DMS 273 (cell line): ENCODE measurements around the gene ANKS3.
A peak's percentile ranks its signal among the peaks of the same experiment; 100 is the strongest.
"Not testable (repeated sequence)": the region's sequence is repeated elsewhere in the genome, so short reads cannot be mapped to it uniquely, and the experiment has no call there.

Experiments used
- DNase-seq: peaks from one replicate; lab custom pipeline; 2025; ENCODE audit not compliant: unreplicated experiment; lab: John Stamatoyannopoulos, UW

The ANKS3 gene

DNA sequence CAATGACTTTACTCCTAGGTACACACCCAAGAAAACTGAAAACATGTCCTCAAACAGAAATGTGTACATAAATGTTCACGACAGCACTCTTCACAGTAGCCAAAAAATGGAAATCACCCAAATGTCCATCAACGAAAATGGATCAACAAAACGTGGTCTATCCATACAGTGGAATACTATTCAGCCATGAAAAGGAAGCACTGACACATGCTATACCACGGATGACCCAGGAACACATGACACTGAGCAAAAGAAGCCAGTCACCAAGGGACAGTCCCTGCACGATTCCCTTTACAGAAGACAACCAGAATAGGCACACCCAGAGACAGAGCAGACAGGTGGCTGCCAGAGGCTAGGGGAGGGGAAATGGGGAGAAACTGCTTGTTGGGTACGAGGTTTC is 21.6 kb upstream of the ANKS3 start:
- no peak for DNase-seq

DNA sequence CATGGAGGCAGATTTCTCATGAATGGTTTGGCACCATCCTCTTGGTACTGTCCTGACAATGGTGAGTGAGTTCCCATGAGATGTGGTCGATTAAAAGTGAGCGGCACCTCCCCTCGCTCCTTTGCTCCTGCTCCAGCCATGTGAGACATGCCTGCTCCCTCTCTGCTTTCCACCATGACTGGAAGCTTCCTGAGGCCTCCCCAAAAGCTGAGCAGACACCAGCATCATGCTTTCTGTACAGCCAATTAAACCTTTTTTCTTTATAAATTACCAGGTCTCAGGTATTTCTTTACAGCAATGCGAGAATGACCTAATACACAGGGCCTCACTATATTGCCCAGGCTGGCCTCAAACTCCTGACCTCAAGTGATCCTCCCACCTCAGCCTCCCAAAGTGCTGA is 20.8 kb upstream of the ANKS3 start:
- DNase-seq: no peak

DNA sequence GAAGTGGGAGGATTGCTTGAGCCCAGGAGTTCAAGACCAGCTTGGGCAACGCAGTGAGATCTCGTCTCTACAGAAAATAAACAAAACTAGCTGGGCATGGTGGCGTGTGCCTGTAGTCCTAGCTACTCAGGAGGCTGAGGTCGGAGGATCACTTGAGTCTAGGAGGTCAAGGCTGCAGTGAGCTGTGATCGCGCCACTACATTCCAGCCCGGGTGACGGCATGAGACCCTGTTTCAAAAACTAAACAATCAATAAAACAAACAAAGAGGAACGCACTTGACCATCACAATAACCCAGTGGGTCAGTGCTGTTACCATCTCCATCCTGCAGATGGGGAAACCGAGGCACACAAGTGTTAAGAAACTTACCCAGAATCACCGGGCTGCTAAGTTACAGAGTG is 19.2 kb upstream of the ANKS3 start:
- no peak for DNase-seq

DNA sequence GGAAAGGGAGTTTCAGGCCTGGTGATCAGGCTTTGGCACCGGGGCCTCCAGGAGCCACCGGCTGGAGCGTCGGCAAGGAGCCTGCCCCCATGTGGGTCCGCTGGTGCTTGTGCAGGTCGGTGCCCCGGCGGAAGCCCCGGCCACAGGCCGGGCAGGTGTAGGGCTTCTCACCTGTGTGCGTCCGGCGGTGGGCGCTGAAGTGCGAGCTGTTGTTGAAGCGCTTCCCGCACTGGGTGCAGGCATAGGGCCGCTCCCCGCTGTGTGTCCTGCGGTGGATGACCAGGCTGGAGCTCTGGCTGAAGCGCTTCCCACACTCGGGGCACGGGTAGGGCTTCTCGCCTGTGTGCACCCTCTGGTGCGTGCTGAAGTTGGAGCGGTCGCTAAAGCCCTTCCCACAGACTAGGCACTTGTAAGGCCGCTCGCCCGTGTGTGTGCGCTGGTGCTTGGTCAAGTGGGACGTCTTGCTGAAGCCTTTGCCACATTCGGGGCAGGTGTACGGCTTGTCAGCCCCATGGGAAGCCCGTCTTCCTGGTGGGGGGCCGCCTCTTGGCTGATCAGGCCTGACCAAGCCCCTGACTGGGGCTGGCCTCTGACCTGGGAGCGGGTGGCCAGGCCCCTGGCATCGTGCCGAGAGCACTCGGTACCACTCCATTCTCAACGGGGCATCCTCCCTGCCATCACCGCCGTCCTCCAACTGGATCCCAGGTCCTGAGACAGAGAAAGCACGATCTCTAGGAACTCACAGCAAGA is 18.5 kb upstream of the ANKS3 start:
- DNase-seq: no peak

DNA sequence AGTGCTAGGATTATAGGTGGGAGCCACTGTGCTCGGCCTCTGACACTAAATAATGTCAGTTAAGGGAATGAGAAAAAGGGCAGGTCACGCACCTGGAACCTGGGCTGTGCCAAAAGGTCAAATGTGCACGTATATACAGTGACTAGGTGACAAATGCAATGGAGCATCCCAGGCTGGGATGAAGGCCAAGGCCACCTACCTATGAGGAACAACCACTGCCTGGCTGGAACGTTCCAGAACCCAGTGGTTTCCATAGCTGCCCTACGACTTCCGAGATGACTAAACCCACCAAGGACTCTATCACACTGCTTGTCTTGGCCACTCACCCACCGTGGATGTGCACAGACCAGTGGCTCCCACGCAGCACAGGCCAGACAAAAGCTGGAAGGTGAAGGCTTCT is 16.8 kb upstream of the ANKS3 start:
- DNase-seq: no peak

DNA sequence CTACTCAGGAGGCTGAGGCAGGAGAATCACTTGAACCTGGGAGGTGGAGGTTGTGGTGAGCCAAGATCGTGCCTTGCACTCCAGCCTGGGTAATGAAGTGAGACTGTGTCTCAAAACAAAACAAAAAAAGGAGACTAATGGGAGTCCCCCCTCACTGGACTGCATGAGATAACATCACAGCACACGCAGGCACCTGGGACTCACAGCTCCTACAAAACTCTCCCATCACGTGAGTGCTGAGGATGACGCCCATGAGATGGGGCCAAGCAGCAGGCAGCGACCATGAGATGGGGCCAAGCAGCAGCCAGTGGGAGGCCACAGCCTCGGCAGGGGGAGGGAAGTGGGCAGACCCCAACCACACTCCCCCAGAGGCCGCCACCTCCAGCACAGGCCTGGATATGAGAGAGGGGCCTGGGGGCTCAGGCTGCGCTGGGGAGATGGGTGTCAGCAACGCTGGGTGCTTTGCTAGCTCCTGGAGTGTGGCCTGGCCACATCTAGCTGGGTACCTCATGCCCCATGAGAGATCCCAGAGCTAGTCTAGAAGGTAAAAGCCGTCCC is 15.7 kb upstream of the ANKS3 start:
- DNase-seq: no peak

DNA sequence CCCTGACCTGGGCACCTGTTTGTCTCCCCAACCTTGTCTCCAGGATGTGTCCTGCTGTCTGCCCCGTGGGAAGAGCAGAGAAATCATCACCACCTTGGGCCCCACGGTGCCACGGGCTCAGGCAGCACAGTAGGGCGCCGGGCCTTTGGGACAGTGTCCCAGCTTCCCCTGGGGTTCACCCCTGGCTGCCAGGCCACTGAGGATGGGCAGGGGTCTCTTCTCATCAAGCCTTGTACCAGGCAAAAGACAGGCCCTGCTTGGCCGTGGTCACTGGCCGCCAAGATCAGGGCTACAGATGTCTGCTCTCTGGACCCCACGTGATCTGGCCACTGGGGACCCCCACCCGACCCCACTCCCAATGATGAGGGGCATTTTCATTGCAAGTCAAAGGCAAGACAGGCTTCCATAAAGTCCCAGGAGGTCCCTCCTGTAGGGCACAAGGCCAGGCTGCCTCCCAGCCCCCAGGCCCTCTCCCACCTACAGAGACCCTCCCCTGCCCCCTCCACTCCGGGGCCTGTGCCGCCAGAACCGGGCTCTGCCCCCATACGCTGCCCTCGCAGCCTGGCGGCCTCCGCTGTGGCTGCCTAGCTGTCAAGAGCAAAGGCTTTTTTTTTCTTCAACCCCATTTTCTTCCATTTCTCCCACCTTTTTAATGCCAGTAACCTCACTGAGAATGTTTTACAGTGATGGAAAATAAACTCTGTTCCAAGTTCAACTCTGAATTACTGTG is 14.8 kb upstream of the ANKS3 start:
- no peak for DNase-seq

DNA sequence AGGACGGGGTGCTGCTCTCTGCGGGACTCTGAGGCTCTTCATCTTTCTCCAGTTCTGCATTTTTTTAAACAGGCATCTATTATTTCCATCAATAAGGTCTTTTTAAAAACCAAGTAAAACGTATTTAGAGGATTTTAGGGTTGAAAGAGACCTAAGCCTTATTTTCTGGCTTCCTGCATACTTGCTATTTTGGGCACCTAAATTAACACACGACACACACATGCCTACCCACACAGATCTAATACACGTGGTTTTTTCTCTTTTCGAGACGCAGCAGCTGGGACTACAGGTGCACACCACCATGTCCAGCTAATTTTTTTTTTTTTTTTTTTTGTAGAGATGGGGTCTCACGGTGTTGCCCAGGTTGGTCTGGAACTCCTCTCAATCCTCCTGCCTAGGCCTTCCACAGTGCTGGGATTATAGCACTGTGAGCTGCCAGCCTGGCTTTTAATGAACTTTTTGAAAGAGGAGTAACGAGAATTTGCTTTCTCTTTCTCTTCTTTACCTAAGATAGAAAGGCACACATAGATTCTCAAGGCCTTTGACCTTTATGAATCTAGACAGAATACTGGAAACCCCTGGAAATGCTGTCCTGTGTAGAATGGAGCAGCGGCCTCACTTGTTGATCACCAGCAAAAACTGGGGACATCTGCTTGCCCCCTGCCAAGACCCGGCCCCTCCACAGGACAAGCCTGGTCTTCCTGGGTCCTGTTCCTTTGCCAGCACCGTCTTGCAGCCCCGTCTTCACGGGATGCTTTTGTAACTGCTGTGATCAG is 14.0 kb upstream of the ANKS3 start:
- no peak for DNase-seq

DNA sequence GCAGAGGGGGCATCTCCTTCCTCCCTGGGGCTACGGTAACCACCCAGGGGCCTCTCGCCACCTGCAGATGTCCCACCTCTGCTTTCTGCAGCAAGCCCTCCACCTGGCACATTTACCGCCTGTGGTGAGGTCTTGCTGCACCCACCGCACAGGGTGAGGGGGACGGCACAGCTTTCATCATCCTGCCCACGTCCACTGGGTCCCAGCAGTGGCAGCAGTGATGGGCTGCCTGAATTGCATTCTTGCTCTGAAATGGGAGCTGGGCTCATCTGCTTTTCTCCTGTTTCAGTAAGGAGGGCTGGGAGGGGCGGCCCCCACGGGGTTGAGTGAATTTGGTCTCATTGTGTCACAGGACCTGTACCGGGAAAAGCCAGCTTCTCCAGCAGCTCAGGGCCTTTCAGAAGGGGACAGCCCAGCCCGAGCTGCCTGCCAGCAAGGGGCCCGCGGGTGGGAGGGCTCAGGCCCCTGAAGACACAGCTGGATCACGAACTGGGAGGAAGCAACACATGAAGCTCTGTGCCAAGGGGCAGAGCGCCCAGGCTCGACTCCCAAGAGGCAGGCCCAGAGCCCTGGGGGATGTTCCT is 13.0 kb upstream of the ANKS3 start:
- peak; percentile 40 for DNase-seq

DNA sequence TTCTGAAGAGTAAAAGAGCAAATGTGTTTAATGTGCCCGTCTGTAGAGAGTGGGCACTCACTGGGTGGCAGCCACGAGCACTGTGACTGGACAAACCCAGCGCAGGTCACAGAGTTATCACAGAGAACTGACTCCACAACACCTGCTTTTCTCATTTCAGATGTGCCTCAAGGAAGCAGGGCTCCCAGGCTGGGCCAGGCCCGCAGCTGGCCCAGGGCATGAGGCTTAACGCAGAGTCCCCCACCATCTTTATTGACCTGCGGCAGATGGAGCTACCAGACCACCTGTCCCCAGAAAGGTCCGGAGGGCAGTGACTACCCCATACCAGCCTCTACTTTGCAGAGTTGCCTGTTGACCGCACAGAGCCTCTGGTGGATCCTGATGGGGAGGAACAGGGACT is 12.1 kb upstream of the ANKS3 start:
- DNase-seq: no peak

DNA sequence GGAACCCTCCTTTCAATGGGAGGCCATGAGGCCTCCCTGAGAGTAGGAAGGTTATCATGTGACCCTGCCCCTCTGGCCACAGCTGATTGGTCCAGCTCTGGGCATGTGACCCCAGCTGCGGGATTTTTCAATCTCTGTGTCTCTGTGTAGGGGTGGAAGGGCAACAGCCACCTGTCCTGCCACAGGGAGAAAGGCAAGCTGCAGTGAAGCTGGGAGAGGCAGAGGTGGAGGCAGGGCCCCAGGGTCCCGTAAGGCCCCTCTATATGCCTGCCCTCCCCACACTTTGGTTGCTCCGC is 11.2 kb upstream of the ANKS3 start:
- DNase-seq: peak; percentile 28

DNA sequence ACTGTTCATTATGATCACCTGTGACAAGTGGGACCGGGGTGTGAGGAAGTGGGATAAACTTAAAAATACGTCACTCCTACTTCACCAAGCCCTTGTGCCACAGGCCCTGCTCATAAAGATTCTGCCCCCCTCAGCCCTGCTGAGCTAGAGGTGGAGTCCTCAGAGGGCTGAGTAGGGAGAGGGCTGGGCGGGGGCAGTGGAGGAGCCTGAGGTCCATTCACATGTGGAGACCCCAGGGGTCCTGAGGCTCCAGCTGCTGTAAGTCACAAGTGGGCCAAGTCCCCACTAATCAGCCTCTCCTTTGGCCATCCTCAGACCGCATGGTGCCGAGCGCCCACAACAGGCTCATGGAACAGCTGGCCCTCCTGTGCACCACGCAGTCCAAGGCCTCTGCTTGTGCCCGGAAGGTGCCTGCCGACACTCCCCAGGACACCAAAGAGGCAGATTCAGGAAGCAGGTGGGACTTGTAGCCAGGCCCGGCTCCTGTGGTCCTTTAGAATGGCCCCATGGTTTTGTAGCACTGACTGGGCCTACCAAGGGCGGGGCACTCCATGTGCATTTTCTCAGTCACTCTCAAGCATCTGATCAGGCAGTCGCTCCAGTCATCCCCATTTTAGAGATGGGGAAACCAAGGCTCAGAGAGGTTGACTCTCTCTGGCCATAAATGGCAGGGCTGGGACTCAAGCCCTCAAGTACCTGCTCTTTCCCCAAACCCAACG is 10.6 kb upstream of the ANKS3 start:
- DNase-seq: peak; percentile 48

DNA sequence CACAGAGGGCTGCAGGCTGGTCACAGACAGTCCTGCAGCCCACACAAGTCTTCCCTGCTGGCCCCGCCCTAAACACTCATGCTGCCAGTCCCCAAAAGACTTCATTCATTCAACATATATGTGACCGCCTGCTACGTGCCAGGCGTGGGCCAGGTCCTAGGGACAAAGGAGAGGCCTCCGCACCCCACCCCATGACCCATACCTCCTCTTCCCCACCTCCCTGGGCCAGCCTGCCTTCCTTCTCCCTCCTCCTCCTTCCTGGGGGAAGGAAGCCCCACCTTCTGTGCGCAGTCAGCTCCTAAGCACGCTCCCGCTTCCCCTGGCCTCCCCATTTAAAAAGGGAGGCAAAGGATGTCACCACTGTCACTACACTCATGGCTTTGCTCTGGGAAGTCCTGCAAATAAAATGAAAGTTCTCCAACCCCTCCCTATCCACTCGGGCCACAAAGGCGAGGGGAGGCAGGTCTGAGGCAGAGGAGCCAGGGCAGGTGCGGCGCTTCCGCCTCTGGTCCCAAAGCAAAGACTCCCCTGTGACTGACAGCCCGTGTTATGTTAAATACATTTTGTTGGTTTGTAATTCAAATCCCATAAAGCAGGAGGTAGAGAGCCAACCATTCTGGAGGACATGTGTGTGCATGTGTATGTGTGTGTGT is 9.3 kb upstream of the ANKS3 start:
- no peak for DNase-seq

DNA sequence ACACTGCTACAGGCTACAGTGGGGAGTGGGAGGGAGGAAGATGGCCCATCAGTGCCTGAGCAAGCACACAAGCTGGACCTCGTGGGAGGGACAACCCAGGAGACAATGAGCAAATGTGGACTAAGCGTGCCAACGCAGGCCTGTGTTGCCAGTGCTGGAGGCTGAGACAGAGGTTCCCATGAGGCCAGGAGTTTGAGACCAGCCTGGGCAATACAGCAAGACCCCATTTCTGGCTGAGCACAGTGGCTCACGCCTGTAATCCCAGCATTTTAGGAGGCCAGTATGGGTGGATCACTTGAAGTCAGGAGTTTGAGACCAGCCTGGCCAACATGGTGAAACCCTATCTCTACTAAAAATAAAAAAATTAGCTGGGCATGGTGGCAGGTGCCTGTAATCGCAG is 4.3 kb upstream of the ANKS3 start:
- DNase-seq: not testable (repeated sequence)

DNA sequence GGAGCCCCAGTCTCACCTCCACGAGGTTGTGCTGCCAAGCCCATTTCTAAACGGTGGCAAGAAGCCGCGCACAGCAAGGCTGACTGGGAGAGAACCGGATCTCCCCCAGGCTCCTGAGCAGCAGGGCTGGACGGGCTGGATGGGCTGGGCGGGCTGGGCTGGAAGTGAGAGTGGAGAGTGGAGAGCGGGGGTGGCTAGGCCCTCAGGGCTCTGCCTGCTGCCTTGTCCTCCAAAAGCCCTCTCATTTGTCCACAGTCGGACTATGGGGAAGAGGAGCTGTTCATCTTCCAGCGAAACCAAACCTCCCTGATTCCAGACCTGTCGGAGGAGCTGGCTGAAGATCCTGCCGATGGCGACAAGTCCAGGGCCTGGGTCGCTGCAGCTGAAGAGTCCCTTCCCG is 3.5 kb upstream of the ANKS3 start:
- DNase-seq: no peak

DNA sequence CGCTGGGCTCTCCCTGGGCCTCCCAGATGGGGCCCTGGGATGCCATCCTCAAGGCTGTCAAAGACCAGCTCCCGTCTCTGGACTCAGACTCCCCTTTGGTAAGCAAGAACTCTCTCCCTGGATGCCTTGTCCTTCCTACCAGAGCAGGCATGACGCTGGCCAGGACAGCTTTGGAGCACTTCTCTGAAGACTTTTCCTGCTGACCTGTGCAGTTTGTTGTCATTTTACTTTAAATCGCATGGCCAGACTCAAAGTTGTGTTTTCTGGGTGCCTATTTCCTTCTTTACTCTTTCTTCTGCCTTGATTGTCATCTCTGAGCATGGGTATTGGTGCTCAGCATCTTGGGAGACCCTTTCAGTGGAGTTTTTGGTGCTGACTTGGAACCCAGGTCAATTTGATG is 2.5 kb upstream of the ANKS3 start:
- DNase-seq: no peak

DNA sequence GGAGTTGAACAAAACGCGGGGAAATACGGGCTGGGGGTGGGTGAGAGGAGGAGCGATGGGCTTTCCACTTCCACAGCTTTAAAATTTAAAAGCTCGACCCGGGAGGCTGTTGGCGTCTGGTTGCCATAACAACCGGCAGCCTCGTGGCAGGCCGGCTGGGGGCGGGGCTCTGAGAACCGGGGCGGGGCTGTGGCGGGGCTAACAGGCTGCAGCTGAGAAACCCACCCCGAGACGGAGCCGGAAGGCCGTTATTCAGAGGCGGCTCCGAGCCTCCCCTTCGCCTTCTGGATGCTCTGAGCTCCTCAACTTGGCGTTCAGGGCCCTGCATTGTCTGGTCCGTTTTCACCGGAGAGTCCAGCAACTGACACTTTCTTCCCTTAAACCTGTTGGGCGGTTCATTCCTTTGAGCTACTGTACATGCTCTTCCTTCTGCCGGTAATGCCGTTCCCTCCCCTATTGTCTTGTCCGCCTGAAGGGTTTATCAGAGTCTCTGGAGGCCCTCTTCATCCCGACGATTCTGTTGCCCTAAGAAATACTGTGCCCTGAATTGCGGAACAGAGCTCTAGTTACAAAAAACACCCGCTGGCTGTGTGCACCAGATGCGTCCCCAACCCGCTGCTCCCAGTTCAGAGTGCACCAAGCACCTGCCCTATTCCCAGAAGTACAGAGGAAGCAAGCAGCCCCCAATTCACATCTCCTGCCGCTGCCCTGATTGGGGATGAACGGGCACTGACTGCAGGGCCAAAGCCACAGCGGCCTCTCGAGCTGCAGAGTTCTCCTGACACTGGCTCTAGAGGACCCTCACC is 862 bp upstream of the ANKS3 start:
- peak; percentile 93 for DNase-seq

DNA sequence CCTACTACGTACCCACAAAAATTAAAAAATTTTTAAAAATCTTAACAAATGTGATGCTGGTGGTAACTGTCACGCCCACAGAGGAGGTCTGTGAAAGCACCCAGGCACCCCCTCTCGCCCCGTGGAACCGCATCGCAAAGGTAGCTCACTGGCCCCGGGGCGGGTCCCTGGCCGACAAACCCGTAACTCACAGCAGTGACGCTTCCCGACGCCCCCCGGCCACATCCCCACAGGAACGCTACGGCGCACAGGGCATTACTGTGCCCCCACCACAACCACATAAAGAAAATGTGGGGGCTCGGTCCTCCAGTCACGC is 366 bp downstream of the ANKS3 start:
- DNase-seq: peak; percentile 65

DNA sequence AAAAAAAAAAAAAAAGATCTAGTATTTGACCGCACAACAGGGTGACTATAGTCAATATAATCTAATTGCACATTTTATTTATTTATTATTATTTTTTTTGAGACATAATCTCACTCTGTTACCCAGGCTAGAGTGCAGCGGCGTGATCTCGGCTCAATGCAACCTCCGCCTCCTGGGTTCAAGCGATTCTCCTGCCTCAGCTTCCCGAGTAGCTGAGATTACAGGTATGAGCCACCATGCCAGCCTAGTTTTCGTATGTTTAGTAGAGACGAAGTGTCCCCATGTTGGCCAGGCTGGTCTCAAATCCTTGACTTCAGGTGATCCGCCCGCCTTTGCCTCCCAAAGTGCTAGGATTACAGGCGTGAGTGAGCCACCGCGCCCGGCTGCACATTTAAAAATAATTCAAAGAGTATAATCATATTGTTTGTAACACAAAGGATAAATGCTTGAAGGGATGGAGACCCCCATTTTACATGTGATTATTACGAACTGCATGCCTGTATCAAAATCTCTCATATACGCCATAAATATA is 794 bp downstream of the ANKS3 start:
- DNase-seq: no peak
